HG02588 (cell line): Measurements from ENCODE around the gene SCYGR3.
"Not testable (repeated sequence)": the region's sequence is repeated elsewhere in the genome, so short reads cannot be mapped to it uniquely, and the experiment has no call there.

ENCODE experiments used
- ATAC-seq: cut with Tn5 transposase; IDR thresholded peaks from one replicate; pipeline ENCODE4 v1.9.1; 2021; ENCODE audit warnings: mild to moderate bottlenecking, moderate library complexity; ENCODE audit not compliant: unreplicated experiment

The SCYGR3 gene

DNA sequence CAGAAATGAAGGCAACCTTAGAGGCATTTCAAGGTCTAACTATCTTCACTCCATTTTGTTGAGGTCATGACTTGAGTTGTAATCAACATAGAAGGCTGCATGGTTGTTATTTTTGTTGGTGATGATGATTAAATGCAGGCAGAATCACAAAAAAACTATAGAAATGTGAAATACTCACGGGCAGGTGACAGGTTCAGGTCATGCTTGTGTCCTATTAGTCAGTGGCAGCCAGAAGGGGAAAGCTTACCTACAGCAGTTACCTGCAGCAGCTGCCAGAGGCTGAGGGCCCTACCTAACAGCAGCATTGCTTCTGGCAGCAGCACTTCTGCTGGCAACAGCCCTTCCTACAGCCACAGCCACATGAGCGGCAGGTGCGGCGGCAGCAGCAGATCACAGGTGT lies 394 bp downstream of the SCYGR3 start:
- no peak for ATAC-seq

DNA sequence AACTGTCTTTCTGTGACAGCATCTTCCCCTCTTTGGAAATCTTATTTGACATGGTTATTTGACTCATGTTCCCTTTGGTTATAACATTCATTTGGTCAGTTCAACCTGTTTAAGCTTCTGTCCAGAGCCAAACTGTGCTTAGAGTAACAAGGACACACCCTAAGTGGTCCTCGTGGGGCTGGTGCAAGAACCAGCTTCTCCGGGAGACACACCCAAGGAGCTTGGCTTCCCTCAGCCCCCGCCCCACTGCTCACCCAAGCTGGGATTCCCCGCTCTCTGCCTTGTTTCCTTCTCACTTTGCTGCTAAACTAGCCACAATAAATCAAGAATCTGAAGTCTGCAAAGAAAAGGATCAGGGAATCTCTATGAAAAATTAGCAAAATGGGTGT lies 1.4 kb downstream of the SCYGR3 start:
- ATAC-seq, result no peak

DNA sequence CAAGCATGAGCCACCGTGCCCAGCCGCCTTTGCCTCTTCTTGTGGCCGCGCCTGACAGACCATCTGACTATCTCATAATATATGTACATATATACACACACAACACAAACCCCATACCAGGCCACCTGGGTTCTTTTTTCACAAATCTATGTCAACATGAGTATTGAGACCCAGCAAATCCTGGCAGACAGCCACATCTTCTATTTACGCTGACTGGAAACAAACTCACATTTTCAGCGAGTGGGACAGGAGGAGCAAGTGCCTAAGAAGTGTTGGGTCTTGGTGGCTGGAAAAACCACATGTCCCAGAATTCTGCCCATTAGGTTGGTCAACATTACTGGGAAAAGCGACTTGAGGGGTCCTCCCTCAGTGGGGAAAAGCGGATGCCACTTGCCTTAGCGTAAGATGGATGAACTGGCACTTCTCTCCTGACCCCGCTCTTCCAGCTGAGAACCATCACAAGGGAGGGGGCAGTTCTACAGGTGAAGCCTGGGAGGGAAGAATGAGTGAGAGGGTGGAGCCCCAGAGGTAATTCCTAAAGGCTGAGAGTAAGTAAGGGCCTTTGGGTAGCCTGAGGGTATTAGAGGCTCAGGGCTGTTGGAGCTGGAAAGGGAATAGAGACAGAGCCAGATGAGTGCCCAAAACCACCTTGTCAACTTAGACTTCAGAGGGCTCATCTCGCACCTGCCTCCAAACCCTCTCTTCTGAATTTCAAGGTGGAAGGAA lies 1.9 kb downstream of the SCYGR3 start:
- ATAC-seq, result no peak

DNA sequence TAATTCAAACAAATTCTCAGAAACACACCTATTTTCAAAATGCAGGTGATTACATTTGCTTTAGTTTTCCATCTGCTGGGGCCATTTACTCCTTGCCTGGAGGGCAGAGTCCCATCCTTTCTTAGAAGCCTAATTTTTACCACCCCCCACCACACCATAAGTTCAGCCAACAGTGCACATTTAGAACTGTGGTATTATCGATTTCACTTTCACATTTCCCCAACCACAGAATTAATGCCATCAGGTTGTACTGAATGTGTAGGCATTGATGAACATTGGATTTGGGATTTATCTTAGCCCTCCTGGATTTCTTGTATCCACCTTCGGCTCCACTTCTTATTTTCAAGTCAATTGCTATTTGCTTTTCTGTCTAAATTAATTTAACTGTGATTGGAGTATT lies 4.5 kb downstream of the SCYGR3 start:
- ATAC-seq, result no peak

DNA sequence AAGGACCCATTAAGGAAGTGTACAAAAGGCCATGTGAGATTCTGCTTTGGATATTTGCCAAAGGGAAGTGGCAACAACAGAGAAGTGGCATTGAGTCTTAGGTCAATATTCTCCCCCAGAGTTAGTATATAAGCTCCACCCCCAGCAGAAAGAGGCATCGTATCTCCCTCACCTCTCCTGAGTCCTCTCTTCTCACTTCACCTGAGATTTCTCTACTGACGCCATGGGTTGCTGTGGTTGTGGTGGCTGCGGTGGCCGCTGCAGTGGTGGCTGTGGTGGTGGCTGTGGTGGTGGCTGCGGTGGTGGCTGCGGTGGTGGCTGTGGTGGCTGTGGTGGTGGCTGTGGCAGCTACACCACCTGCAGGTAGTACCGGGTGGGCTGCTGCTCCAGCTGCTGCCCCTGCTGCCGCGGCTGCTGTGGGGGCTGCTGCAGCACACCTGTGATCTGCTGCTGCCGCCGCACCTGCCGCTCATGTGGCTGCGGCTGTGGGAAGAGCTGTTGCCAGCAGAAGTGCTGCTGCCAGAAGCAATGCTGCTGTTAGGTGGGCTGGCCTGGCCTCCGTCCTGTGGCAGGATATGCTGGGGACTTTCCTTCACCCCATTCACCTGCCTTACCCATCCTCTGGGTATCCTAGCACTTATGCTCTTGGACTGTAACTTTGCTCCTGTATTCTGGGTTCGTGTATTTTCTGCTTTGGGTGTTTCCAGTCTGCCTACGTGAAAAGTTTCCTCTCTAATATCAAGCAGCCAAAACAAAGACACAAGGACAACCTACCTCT lies 5.9 kb downstream of the SCYGR3 start:
- ATAC-seq, result no peak

DNA sequence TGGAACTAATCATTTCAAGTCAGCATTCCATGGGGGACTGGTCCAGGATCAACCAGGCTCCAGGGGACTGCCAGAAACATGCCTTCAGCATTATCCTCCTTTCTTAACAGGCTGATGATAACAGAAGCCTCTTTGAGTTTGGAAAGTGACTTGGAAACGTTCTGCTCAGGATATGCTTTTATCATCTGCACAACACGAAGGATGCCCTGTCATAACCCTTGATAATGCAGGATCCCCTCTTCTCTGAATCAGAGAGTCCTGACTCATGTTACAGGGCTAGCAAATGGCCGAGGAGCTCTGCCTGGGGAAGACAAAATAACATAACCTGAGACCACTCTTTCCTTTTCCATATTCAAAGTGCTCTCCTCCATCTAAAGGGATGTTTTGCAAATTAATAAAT lies 6.7 kb downstream of the SCYGR3 start:
- ATAC-seq, result no peak

DNA sequence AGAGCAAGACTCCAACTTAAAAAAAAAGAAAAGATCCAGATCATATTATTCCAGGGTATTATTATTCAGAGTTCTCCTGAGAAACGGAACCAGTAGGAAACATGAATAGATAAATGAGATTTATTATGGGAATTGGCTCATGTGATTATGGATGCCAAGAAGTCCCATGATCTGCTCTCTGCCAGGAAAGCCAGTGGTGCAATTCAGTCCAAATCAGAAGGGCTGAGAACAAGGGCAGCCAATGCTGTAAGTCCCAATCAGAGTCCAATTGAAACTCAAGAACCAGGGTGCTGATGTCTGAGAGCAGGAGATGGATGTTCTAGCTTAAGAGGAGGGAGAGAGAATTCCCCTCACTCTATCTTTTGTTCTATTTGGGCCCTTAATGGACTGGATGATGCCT lies 8.2 kb downstream of the SCYGR3 start:
- ATAC-seq, result no peak

DNA sequence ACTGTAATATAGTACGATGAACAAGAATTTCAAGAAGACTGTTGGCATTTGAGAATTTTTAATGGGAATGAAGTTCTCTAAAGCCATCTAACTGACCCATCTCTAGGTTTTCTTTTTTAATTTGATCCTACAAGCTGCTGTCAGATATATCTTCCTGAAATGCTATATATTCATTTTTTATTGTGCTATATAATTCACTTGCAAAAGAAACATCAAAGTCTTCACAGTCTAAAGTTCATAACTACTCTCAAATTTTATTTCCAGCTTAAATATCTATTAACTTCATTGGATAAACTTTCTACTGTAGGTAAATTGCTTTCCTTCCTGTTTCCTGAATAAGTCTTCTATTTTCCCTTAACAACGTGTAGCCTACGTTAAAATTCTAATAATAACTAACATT lies 12.3 kb downstream of the SCYGR3 start:
- no peak for ATAC-seq

DNA sequence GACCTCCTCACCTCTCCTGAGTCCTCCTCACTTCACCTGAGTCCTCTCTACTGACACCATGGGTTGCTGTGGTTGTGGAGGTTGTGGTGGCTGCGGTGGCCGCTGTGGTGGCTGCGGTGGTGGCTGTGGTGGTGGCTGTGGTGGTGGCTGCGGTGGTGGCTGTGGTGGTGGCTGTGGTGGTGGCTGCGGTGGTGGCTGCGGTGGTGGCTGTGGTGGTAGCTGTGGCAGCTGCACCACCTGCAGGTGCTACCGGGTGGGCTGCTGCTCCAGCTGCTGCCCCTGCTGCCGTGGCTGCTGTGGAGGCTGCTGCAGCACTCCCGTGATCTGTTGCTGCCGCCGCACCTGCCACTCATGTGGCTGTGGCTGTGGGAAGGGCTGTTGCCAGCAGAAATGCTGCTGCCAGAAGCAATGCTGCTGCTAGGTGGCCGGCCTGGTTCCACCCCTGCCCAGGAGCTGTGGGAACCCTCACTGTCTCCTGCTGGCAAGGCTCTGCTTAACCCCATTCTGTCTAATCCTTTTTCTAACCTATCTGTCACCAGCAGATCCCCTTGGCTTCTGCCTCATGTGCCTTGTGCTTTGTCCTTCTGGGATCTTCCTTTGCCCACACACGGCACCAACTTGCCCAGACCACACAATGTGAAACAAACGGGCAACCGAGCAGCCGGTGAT lies 15.7 kb downstream of the SCYGR3 start, which contains the start of gene SCYGR2:
SCYGR2 (plus strand) TSS at position 59 of the 669 bp plus-strand sequence; CDS start at position 59, 0 bp downstream.
- ATAC-seq, result not testable (repeated sequence)

DNA sequence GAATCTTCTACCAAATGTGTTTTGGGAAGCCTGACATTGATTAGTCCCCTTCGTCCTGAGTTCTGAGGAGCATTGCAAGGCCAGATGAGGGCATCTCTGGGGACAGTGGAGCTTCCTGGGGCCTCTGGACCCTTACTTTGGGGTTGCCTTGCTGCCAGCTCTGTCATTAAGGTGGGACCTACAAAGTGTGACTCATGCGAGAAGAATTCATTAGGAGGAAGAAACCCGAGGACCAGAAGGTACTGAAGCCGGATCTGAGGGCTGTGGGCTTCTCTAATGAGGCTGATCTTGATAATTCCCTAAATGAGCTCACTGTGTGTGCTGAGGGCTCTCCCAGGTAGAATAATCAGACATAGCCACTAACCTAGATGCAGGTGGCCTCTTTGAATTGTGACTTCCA lies 16.6 kb downstream of the SCYGR3 start:
- no peak for ATAC-seq

DNA sequence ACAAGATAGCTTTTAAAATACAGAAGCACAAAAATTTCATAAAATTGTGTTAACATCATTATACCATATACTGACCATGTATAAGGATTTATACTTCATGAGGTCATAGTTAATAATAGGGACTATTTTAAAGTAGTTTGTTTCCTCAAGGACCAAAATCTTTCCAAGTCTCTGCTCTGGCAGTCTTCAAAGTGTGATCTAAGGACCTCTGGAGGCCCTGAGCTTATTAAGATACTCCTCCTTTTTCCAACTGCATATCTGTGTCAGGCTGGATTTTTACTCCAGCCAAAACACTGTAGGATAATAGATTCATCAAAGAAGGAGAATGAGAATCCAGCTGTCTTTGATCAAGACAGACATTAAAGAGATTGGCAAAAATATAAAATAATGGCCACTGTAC lies 17.6 kb downstream of the SCYGR3 start:
- no peak for ATAC-seq

DNA sequence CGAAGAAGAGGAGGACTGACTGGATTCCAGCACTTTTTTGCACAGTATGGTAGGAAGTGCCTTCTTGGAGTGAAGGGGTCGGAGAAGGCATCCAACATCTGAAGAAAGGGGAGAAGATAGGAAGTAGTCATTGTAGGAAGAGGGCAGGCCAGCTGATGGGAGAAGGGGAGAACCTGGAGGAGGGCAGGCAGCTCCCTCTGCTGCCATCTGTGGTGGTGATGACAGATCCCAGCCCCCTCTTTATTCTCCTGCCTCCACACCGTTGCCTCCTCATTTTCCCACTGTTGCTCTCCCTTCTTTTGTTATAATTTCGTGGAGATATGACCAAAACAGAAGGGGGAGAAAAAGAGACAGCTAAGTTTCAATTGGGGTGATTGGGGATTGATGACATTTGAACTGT lies 18.8 kb downstream of the SCYGR3 start:
- no peak for ATAC-seq

DNA sequence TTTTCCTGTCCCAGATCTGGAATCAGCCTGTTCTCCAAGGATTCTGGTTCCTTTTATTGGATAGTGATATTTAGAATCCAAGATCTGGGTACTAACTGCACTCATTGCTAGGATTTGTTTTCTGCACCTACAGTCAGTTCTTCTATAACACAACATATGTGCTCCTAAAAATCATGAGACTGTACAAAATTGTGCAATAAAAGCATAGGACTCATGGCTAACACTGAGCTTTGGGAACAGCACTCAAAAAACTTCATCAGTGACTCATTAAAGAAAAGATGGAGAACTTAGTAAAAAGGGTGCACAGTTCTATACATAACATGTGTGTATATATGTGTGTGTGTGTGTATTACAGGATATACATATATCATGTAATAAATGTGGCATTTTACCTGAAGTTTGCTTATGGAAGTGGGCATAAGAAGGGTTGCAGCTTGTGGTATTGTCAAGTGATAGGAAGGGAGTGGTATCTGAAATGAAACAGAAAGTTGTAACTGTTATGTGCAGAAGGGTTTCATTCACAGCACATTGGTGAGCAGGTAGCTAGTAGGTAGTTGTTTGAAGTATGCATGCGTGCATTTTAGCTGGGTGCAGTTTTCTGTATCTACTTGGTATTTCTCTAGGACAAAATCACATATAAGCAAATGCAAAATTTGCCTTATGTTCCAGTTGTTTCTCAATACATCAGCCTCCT lies 21.8 kb downstream of the SCYGR3 start:
- no peak for ATAC-seq

DNA sequence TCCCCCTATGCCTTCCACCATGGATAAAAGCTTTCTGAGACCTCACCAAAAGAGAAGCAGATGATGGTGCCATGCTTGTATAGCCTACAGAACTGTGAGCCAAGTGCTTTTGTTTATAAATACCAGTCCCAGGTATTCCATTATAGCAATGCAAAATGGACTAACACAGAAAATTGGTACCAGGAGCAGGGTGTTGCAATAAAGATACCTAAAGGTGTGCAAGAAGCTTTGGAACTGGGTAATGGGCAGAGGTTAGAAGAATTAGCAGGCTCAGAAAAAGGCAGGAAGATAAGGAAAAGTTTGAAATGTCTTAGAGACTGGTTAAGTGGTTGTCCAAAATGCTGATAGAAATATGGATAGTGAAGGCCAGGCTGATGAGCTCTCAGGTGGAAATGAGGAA lies 32.3 kb downstream of the SCYGR3 start:
- no peak for ATAC-seq

DNA sequence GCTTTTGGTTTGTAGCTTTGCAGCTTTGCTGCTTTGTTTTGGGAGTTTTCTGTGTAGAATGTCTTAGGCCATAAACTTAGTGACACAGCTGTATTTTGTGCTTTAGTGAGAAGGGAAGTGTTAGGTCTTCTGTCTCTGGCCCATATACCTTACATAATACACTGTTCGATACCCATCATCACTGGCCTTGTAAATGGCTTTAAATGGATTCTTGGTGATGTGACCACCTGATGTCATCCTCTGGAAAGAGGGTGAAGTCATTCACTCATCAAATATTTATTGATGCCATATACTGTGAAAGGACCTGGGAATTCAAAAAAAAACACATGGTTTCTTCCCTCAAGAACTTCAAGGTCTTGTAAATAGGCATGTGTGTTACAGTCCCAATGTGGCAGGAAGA lies 34.8 kb downstream of the SCYGR3 start:
- ATAC-seq, result no peak

DNA sequence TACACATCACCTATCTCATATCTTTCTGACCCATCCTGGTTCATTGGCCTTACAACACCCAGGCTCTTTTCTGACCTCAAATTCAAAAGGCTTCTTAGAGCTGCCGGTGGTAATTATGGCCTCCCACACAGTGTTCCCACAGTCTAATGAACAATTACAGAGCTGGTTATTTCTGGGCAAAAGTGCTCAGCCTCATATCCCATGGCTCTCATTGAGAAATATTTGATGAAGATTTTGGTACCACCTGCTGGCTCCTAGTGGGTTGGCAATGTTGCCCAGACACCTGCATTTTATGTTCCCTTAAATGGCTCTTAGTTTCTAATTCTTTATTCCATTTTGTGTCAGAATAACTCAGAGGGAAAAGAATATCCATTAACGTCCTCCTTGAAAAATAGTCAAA lies 36.0 kb downstream of the SCYGR3 start:
- ATAC-seq, result no peak

DNA sequence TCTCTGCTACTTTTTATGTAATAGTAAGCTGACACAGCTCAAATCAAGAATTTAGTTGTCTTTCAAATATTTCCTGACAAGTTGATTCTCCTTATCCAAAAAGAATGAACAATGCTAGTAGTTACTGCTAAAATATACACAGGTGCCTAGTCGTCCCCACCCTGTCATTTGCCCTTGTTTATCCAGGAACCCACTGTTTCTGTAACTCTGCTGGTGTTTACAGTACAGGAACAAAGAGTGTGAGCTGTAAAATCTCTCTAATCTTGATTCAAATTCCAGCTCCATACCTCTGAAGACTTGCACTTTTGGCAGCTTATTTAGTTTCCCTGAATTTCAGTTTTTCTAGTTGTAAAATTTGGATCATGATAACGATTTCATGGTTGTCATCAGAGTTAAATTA lies 37.1 kb downstream of the SCYGR3 start:
- ATAC-seq, result no peak

DNA sequence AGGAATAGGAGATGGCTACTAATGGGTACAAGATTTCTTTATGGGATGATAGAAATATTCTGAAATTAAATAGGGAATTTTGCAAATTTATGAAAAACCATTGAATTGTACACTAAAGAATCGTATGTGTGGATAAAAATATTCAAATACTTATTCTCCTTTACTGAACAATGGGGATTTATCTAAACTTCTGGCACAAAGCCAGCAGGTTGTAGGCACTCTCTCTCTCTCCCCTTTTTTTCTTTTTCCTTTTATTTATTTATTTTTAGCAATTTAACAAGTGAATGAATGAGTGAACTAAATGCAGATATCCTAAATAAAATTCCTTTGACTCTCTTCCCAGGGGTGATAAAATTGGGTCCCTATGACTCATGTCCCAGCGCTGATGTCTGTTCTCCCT lies 37.8 kb downstream of the SCYGR3 start:
- no peak for ATAC-seq

DNA sequence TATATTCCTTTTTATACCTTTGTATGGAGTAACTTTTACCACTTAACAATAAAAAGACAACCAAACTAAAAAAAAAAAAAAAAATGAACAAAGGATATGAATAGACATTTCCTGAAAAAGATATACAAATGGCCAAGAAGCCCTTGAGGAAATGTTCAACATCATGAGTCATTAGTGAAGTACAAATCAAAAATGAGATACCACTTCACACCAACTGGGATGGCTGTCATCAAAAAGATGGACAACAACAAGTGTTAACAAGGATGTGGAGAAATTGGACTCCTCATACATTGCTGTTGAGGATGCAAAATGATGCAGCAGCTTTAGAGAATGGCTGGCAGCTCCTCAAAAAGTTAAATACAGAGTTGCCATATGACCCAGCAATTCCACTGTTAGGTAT lies 38.5 kb downstream of the SCYGR3 start:
- ATAC-seq, result no peak

DNA sequence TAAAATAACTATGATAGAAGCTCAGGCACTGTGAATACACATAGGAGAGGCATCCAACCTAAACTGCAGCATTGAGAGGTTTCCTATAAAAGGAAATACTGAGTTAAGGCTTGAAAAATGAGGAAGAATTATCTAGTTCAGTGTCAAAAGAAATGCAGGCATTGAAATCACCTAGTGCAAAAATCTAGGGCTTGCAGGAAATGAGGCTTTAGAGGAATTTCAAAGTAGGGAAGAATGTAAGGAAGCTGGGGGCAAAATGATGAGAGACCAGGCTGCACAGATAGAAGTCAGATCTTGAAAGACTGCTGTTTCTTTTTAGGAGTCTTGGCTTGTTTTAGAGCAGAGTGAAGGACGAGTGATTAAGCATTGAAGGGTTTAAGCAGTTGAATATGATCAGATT lies 44.0 kb downstream of the SCYGR3 start:
- ATAC-seq, result no peak

DNA sequence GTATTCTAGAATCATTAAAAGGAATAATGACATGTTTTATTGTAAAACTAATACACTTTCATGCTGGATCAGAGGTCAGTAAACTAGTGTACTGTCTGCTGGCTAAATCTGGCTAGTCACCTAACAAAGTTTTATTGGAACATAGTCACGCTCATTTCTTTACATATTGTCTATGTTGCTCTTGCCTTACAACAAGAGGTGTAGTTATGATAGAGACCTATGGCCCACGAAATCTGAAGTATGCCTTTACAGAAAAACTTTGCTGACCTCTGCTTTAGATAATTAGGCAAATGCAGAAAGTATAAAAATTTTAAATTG lies 45.8 kb downstream of the SCYGR3 start:
- no peak for ATAC-seq

DNA sequence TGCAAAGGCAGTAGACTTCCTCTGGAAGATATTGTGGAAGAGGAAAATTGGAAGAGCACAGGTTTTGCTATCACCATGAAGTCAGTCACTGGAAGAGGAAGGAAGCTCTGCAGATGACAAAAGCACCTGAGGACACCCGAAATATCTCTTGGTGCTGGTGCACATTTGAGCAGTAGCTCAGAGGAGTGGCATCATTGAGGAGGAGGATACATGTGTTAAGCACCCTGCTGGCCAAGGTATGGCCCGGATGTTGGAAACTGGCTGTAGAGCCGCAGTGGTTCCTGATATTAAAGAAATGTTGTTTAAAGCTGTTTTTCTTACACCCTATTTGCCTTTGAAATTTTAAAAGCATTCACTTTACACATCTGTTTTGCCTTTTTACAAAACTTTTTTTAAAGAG lies 48.6 kb downstream of the SCYGR3 start:
- ATAC-seq, result no peak
